H1 (cell line): ENCODE measurements around the gene ADPRHL1. TPM values are rescaled to one million over a fixed set of nuclear protein-coding genes. Genes with fewer than 3 reads are reported as not detected.

Source experiments
- SP4 ChIP-seq: IDR thresholded peaks from 2 replicates; pipeline ENCODE4 v1.6.1; 2012; ENCODE audit warnings: low read length, inconsistent platforms
- polyA plus RNA-seq, 7 experiments: library from polyadenylated mRNA; depleted of rRNA in 3 of 7; stranded (reverse) in 5 of 7; unstranded in 2 of 7; fragments of >200 nt in 5 of 7; fragments of 200-250 nt in 2 of 7; gene quantifications; 1 replicate in 5 of 7; 2 replicates in 1 of 7; 4 replicates in 1 of 7; pipeline versions ENCODE4 v1.2.1 to v1.2.3, GENCODE V29; 2011 to 2013; ENCODE audit warnings: missing spikeins in 2 of 7, mixed read lengths in 2 of 7
- total RNA-seq: library from RNA; stranded (reverse); fragmentation: NEBNext Ultra II Directional; extraction: Animal tissue kit (Norgen Biotek cat#: 25700); gene quantifications from 2 replicates; pipeline ENCODE4 v1.2.1, GENCODE V29; 2021

The ADPRHL1 gene
- total and polyA plus RNA-seq, 2 of the 8 experiments (the other 6 are each of a cell fraction or from before 2014, with no cell fraction given) = 0.74 to 1.7 TPM

DNA sequence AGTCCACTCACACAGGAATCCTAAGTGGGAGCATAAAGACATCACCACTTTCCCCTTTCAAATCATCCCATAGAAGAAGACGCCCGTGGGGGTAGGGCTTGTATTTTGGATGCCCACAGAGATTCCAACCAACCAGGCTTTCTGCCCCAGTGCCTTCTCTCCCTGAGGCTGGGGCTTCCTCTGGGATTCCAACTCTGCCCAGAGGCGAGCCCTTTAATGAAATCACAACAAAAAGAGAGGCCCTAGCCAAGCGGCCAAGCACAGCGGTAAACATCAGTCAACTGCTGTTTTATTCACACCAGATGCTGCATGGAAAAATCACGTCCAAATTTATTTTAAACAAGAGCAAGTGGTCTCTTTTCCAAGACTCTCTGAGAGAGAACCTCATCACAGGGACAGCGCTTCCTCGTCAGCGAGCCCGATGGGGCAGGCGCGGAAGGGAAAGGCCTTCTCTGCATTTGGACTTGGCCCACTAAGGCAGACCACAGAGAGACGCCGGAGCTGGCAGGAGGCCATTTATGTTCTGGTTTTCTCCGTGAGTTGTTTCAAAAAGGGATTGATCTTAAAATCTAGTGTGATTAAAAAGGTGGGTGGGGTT, 31.5 kb downstream of the ADPRHL1 start (continued):
- no peak for TF ChIP-seq SP4
